ENCODE data around the gene CAPN7. TPM values are rescaled to one million over a fixed set of nuclear protein-coding genes. Genes with fewer than 3 reads are reported as not detected.
"Not testable (repeated sequence)": the region's sequence is repeated elsewhere in the genome, so short reads cannot be mapped to it uniquely, and the experiment has no call there.

CAPN7 gene
- total RNA-seq, 2 donors from 2014 or later: 28.4 to 28.9 TPM

- intact Hi-C loops (cut with DNase I); ATAC-seq; DNase-seq: not testable (repeated sequence)
Observed at GRCh38 chr3:15186477-15187164, 19.4 kb upstream of the CAPN7 start.

- ATAC-seq (no peak), DNase-seq (no peak)
- intact Hi-C loops (cut with DNase I): no loop called here
Observed at GRCh38 chr3:15197340-15198029, 8.6 kb upstream of the CAPN7 start.

- intact Hi-C loops (cut with DNase I): no loop called here
- ATAC-seq: no peak
- DNase-seq: no peak
Observed at GRCh38 chr3:15198686-15199085, 7.4 kb upstream of the CAPN7 start.

- DNase-seq (no peak), ATAC-seq (no peak)
- intact Hi-C loops (cut with DNase I): loop anchor here (5.0 to 10.0 kb wide), 4 partner anchors 85 to 358 kb away; no protein-coding TSS in a partner anchor
Observed at GRCh38 chr3:15199493-15200105, 6.4 kb upstream of the CAPN7 start.

- DNase-seq (no peak), ATAC-seq (no peak)
- intact Hi-C loops (cut with DNase I): loop anchor here (5.0 to 10.0 kb wide), 4 partner anchors 89 to 353 kb away; no protein-coding TSS in a partner anchor
Observed at GRCh38 chr3:15204005-15204404, 2.0 kb upstream of the CAPN7 start.

GRCh38 chr3:15205482-15205933, 538 bp upstream of the CAPN7 start:
- DNase-seq (no peak), ATAC-seq (no peak)
- intact Hi-C loops (cut with DNase I): loop anchor here (10.0 kb wide), 2 partner anchors 91 to 199 kb away; no protein-coding TSS in a partner anchor

- DNase-seq (no peak), ATAC-seq (peak; percentile 52 to 70)
Observed at GRCh38 chr3:15206662-15207576, 873 bp downstream of the CAPN7 start.

GRCh38 chr3:15207836-15208504, 1.9 kb downstream of the CAPN7 start:
- no peak for ATAC-seq
- no peak for DNase-seq
- intact Hi-C loops (cut with DNase I): loop anchor here (10.0 kb wide), 2 partner anchors 93 to 197 kb away; no protein-coding TSS in a partner anchor

More at GRCh38 chr3:15206662-15207576, 873 bp downstream of the CAPN7 start:
- intact Hi-C loops (cut with DNase I): loop anchor here (10.0 kb wide), 2 partner anchors 92 to 198 kb away; no protein-coding TSS in a partner anchor

- DNase-seq: no peak
- intact Hi-C loops (cut with DNase I): no loop called here
- no peak for ATAC-seq
Observed at GRCh38 chr3:15211937-15212336, 5.9 kb downstream of the CAPN7 start.

GRCh38 chr3:15214758-15215157, 8.7 kb downstream of the CAPN7 start:
- intact Hi-C loops (cut with DNase I): no loop called here
- ATAC-seq (peak in 1 of 2 donors; percentile 60), DNase-seq (no peak)

- ATAC-seq (no peak), DNase-seq (no peak)
- intact Hi-C loops (cut with DNase I): no loop called here
Observed at GRCh38 chr3:15215996-15216395, 9.9 kb downstream of the CAPN7 start.

- intact Hi-C loops (cut with DNase I): no loop called here
- no peak for DNase-seq
- no peak for ATAC-seq
Observed at GRCh38 chr3:15216501-15216900, 10.5 kb downstream of the CAPN7 start.

GRCh38 chr3:15217011-15217671, 11.1 kb downstream of the CAPN7 start:
- DNase-seq: no peak
- intact Hi-C loops (cut with DNase I): no loop called here
- no peak for ATAC-seq

- peak; percentile 27 to 68 for ATAC-seq
- no peak for DNase-seq
- intact Hi-C loops (cut with DNase I): no loop called here
Observed at GRCh38 chr3:15217841-15218267, 11.8 kb downstream of the CAPN7 start.

GRCh38 chr3:15218689-15219088, 12.6 kb downstream of the CAPN7 start:
- ATAC-seq (peak; percentile 53 to 65), DNase-seq (no peak)
- intact Hi-C loops (cut with DNase I): no loop called here

- ATAC-seq: no peak
- intact Hi-C loops (cut with DNase I): no loop called here
- no peak for DNase-seq
Observed at GRCh38 chr3:15220056-15220455, 14.0 kb downstream of the CAPN7 start.

GRCh38 chr3:15220661-15221060, 14.6 kb downstream of the CAPN7 start:
- intact Hi-C loops (cut with DNase I): no loop called here
- no peak for ATAC-seq
- DNase-seq: no peak

All from left cardiac atrium (tissue), 4 donors.